LoVo (cell line): ENCODE measurements around the gene BRMS1.

ENCODE experiments used
- DNase-seq: peaks from one replicate; pipeline ENCODE4 v3.0.0-alpha.2; 2016; ENCODE audit warnings: low spot score

BRMS1 gene

GRCh38 chr11:66336234-66337102, 8.4 kb downstream of the BRMS1 start, which contains the start of gene RIN1:
RIN1 (minus strand) TSS chr11:66336434; CDS start chr11:66336402, 32 bp downstream.
- DNase-seq: peak; percentile 73

- peak; percentile 12 for DNase-seq
Measured at GRCh38 chr11:66335531-66336233, 9.2 kb downstream of the BRMS1 start.

- no peak for DNase-seq
Measured at GRCh38 chr11:66334605-66335442, 10.1 kb downstream of the BRMS1 start.

GRCh38 chr11:66333896-66334604, 10.9 kb downstream of the BRMS1 start:
- DNase-seq: no peak

GRCh38 chr11:66333220-66333877, 11.6 kb downstream of the BRMS1 start:
- DNase-seq: no peak

- DNase-seq: no peak
Measured at GRCh38 chr11:66332371-66333219, 12.3 kb downstream of the BRMS1 start.

GRCh38 chr11:66331542-66332370, 13.1 kb downstream of the BRMS1 start:
- DNase-seq: no peak

GRCh38 chr11:66330931-66331330, 14.0 kb downstream of the BRMS1 start:
- no peak for DNase-seq

- DNase-seq: no peak
Measured at GRCh38 chr11:66329165-66329673, 15.7 kb downstream of the BRMS1 start.

GRCh38 chr11:66328302-66329144, 16.4 kb downstream of the BRMS1 start:
- DNase-seq: peak; percentile 67

- DNase-seq: no peak
Measured at GRCh38 chr11:66328031-66328301, 16.9 kb downstream of the BRMS1 start.

- no peak for DNase-seq
Measured at GRCh38 chr11:66327171-66328030, 17.5 kb downstream of the BRMS1 start.

- DNase-seq: no peak
Measured at GRCh38 chr11:66326261-66327111, 18.4 kb downstream of the BRMS1 start.

- DNase-seq: no peak
Measured at GRCh38 chr11:66325263-66325671, 19.6 kb downstream of the BRMS1 start.

GRCh38 chr11:66324664-66325063, 20.2 kb downstream of the BRMS1 start:
- DNase-seq: no peak

GRCh38 chr11:66323684-66324083, 21.2 kb downstream of the BRMS1 start:
- no peak for DNase-seq
